AG20443 (cell line): ENCODE measurements around the gene SFXN5.

Experiments
- DNase-seq: peaks from one replicate; pipeline ENCODE4 v3.0.0; 2012; ENCODE audit warnings: low spot score, mixed read lengths

Gene SFXN5

GRCh38 chr2:72940786-72941185 lies 130.7 kb downstream of the SFXN5 start:
- peak; percentile 45 for DNase-seq

- DNase-seq, result no peak
These were observed 131.2 kb downstream of the SFXN5 start for GRCh38 chr2:72940361-72940760.

GRCh38 chr2:72938455-72938854 lies 133.1 kb downstream of the SFXN5 start:
- no peak for DNase-seq

GRCh38 chr2:72937356-72937669 lies 134.2 kb downstream of the SFXN5 start:
- peak; percentile 56 for DNase-seq

GRCh38 chr2:72936660-72937355 lies 134.7 kb downstream of the SFXN5 start:
- DNase-seq, result no peak

- DNase-seq, result no peak
These were observed 135.9 kb downstream of the SFXN5 start for GRCh38 chr2:72935611-72935957.

GRCh38 chr2:72934683-72935610 lies 136.6 kb downstream of the SFXN5 start:
- no peak for DNase-seq

- no peak for DNase-seq
These were observed 137.8 kb downstream of the SFXN5 start for GRCh38 chr2:72933646-72934151.

GRCh38 chr2:72933207-72933606 lies 138.3 kb downstream of the SFXN5 start:
- no peak for DNase-seq

- no peak for DNase-seq
These were observed 138.7 kb downstream of the SFXN5 start for GRCh38 chr2:72932805-72933204.

GRCh38 chr2:72932045-72932740 lies 139.3 kb downstream of the SFXN5 start:
- DNase-seq, result no peak

- peak; percentile 58 for DNase-seq
These were observed 140.1 kb downstream of the SFXN5 start for GRCh38 chr2:72931280-72931910.

- no peak for DNase-seq
These were observed 142.5 kb downstream of the SFXN5 start for GRCh38 chr2:72929010-72929409.

GRCh38 chr2:72927619-72928550 lies 143.6 kb downstream of the SFXN5 start:
- no peak for DNase-seq

GRCh38 chr2:72926811-72927465 lies 144.6 kb downstream of the SFXN5 start:
- no peak for DNase-seq

GRCh38 chr2:72926368-72926767 lies 145.1 kb downstream of the SFXN5 start:
- DNase-seq, result no peak

- DNase-seq, result no peak
These were observed 146.1 kb downstream of the SFXN5 start for GRCh38 chr2:72925328-72925943.

- no peak for DNase-seq
These were observed 146.9 kb downstream of the SFXN5 start for GRCh38 chr2:72924353-72925240.

- DNase-seq, result no peak
These were observed 147.6 kb downstream of the SFXN5 start for GRCh38 chr2:72923833-72924352.
